GM19397 (cell line): ENCODE measurements around the gene CFTR.

Source experiments
- ATAC-seq: cut with Tn5 transposase; IDR thresholded peaks from one replicate; pipeline ENCODE4 v1.9.1; 2021; ENCODE audit warnings: mild to moderate bottlenecking, moderate library complexity; ENCODE audit not compliant: unreplicated experiment

The CFTR gene

GRCh38 chr7:117640465-117640864 lies 160.6 kb downstream of the CFTR start:
- no peak for ATAC-seq

GRCh38 chr7:117645481-117646165 lies 165.8 kb downstream of the CFTR start:
- no peak for ATAC-seq

GRCh38 chr7:117648203-117648866 lies 168.5 kb downstream of the CFTR start:
- ATAC-seq, result no peak

- no peak for ATAC-seq
These were observed 173.3 kb downstream of the CFTR start for GRCh38 chr7:117652943-117653680.

GRCh38 chr7:117654780-117655179 lies 175.0 kb downstream of the CFTR start:
- no peak for ATAC-seq

- no peak for ATAC-seq
These were observed 177.0 kb downstream of the CFTR start for GRCh38 chr7:117656806-117657205.

- no peak for ATAC-seq
These were observed 179.7 kb downstream of the CFTR start for GRCh38 chr7:117659531-117660011.

GRCh38 chr7:117661328-117661727 lies 181.5 kb downstream of the CFTR start:
- ATAC-seq, result no peak

- ATAC-seq, result no peak
These were observed 184.2 kb downstream of the CFTR start for GRCh38 chr7:117664047-117664446.

- no peak for ATAC-seq
These were observed 185.5 kb downstream of the CFTR start for GRCh38 chr7:117665368-117665767.

GRCh38 chr7:117666031-117666430 lies 186.2 kb downstream of the CFTR start:
- ATAC-seq, result no peak

- no peak for ATAC-seq
These were observed 186.9 kb downstream of the CFTR start for GRCh38 chr7:117666689-117667088.

- ATAC-seq, result no peak
These were observed 187.6 kb downstream of the CFTR start for GRCh38 chr7:117667456-117667855.

GRCh38 chr7:117669818-117670217 lies 190.0 kb downstream of the CFTR start:
- no peak for ATAC-seq

GRCh38 chr7:117672453-117672852 lies 192.6 kb downstream of the CFTR start:
- ATAC-seq, result no peak

GRCh38 chr7:117673367-117673766 lies 193.5 kb downstream of the CFTR start:
- no peak for ATAC-seq

GRCh38 chr7:117673839-117674238 lies 194.0 kb downstream of the CFTR start:
- ATAC-seq, result no peak

- ATAC-seq, result no peak
These were observed 194.8 kb downstream of the CFTR start for GRCh38 chr7:117674617-117675016.

GRCh38 chr7:117675497-117676435 lies 195.9 kb downstream of the CFTR start:
- ATAC-seq, result no peak

- ATAC-seq, result no peak
These were observed 199.3 kb downstream of the CFTR start for GRCh38 chr7:117679120-117679519.
